Esophagus squamous epithelium (tissue), 5 donors: ENCODE data around the gene ZDHHC9. TPM values are rescaled to one million over a fixed set of nuclear protein-coding genes. Genes with fewer than 3 reads are reported as not detected.

Experiments
- DNase-seq: peaks from one replicate; lab custom pipeline; 2025; lab: John Stamatoyannopoulos, UW
- H3K27ac ChIP-seq, 4 donors: fragments of 200-600 bp; sonication (generic); one replicate each; pipeline ENCODE4 v1.5.1; 2016 to 2019; ENCODE audit warnings: mild to moderate bottlenecking in 1 of 4
- H3K27me3 ChIP-seq, 4 donors: fragments of 200-600 bp; sonication (generic); 1 replicate in 3 of 4; 2 replicates in 1 of 4; pipeline versions ENCODE4 v1.5.1 to v1.6.0; 2017 to 2021; ENCODE audit warnings: antibody characterized with exemption in 1 of 4
- H3K36me3 ChIP-seq, 3 donors: fragments of 200-600 bp; sonication (generic); one replicate each; pipeline ENCODE4 v1.5.1; 2016 to 2019
- H3K4me1 ChIP-seq, 3 donors: fragments of 200-600 bp; sonication (generic); one replicate each; pipeline ENCODE4 v1.5.1; 2017 to 2019
- H3K4me3 ChIP-seq, 4 donors: fragments of 200-600 bp; sonication (generic); 1 replicate in 3 of 4; 2 replicates in 1 of 4; pipeline ENCODE4 v1.5.1; 2016 to 2019; ENCODE audit warnings: mild to moderate bottlenecking in 2 of 4, moderate library complexity in 1 of 4
- H3K9me3 ChIP-seq, 3 donors: fragments of 200-600 bp; sonication (generic); one replicate each; pipeline ENCODE4 v1.5.1; 2016 to 2019
- CTCF ChIP-seq, 6 experiments: fragments of 450-650 bp in 4 of 6; fragments of 200-600 bp in 2 of 6; sonication (generic) in 2 of 6; IDR thresholded peaks; one replicate each; pipeline ENCODE4 v1.5.1; 2016 to 2019; ENCODE audit warnings: antibody characterized with exemption in 6 of 6, mild to moderate bottlenecking in 4 of 6, moderate library complexity in 4 of 6
- POLR2A ChIP-seq, 4 donors: fragments of 450-650 bp; IDR thresholded peaks; one replicate each; pipeline ENCODE4 v1.6.1; 2017; ENCODE audit warnings: antibody characterized with exemption in 4 of 4, mild to moderate bottlenecking in 4 of 4, moderate library complexity in 3 of 4
- WGBS, 2 donors: methylation state at CpG; one replicate each; pipeline ENCODE4 v1.1.5; 2018; 5-methylcytosine and 5-hydroxymethylcytosine counted together
- intact Hi-C: fragments of 100-400 bp; cut with DNase I; formaldehyde crosslinking; loops from one replicate; pipeline ENCODE4 v1.15.0; 2022
- total RNA-seq, 4 donors: library from RNA; depleted of rRNA; stranded (reverse); fragments of >200 nt; gene quantifications; one replicate each; pipeline ENCODE4 v1.1.0, GENCODE V29; 2016
- donor health status: DM: yes; HTN: yes; CAD: no.

The ZDHHC9 gene
- total RNA-seq, 4 donors from 2014 or later = 11.3 to 22.3 (median 12.8) TPM

GRCh38 chrX:129761596-129761995, 82.1 kb downstream of the ZDHHC9 start:
- no peaks in the 10 kb centered on the region for H3K9me3 ChIP-seq
- TF ChIP-seq POLR2A (IDR thresholded peaks at IDR 0.05) (no peak), CTCF (IDR thresholded peaks at IDR 0.05) (no peak)
- peaks cover 0 to 6% (median 0%) of the 10 kb centered on the region in 3 donors for H3K4me1 ChIP-seq
- intact Hi-C loops = no loop called here
- 79% methylated on average over 3 of the region's 4 CpGs; no CpG with 5 or more reads in 1 of the 2 donors for WGBS, 2 donors
- no peak overlapping the region for H3K27ac ChIP-seq
- no peaks in the 10 kb centered on the region for H3K27me3 ChIP-seq
- H3K4me3 ChIP-seq = no peak overlapping the region
- no peaks in the 10 kb centered on the region for H3K36me3 ChIP-seq
- no peak for DNase-seq

- Histone ChIP-seq H3K9me3 (no peaks in the 10 kb centered on the region), H3K4me3 (no peak overlapping the region), H3K27ac (no peak overlapping the region), H3K36me3 (no peaks in the 10 kb centered on the region), H3K27me3 (no peaks in the 10 kb centered on the region), H3K4me1 (peaks cover 0 to 6% (median 0%) of the 10 kb centered on the region in 3 donors)
- TF ChIP-seq CTCF (IDR thresholded peaks at IDR 0.05) (no peak), POLR2A (IDR thresholded peaks at IDR 0.05) (no peak)
- intact Hi-C loops = no loop called here
- no peak for DNase-seq
- 73 to 86% methylated on average over 2 to 5 of the region's 6 CpGs for WGBS, 2 donors
These were observed 82.7 kb downstream of the ZDHHC9 start for GRCh38 chrX:129760981-129761380.

DNA sequence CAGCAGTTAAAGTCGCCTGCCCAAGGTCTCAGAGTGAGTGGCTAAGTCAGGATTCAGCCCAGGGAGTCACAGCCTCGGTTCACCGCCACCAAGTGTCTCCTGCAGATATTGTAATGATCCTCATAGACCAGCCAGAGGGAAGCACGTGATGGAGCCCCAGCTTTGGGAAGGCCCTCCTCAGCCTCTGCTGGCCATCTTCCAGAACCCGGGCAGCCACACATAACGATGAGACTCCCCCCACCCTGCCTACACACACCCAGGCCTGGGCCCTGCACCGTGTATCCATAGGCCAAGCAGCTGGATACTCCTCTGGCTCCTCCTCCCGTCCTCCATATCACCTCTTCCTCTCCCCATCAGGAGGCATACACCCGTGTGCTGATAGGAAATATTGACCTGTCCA, 83.5 kb downstream of the ZDHHC9 start:
- intact Hi-C loops = no loop called here
- H3K27me3 ChIP-seq = no peaks in the 10 kb centered on the region
- H3K4me1 ChIP-seq = peaks cover 0 to 6% (median 0%) of the 10 kb centered on the region in 3 donors
- WGBS, 2 donors = 60 to 81% methylated on average over 3 to 4 of the region's 9 CpGs
- no peak for DNase-seq
- H3K4me3 ChIP-seq = no peak overlapping the region
- no peaks in the 10 kb centered on the region for H3K9me3 ChIP-seq
- peak overlapping the region in 2 of 4 donors; percentile 33 to 53 for H3K27ac ChIP-seq
- TF ChIP-seq CTCF (IDR thresholded peaks at IDR 0.05) = no peak
- no peak for TF ChIP-seq POLR2A (IDR thresholded peaks at IDR 0.05)
- H3K36me3 ChIP-seq = no peaks in the 10 kb centered on the region

- Histone ChIP-seq H3K4me3 (no peak overlapping the region), H3K27me3 (no peaks in the 10 kb centered on the region), H3K9me3 (no peaks in the 10 kb centered on the region), H3K36me3 (no peaks in the 10 kb centered on the region), H3K4me1 (peaks cover 0 to 6% (median 0%) of the 10 kb centered on the region in 3 donors), H3K27ac (peak overlapping the region in 2 of 4 donors; percentile 33 to 53)
- 30 to 71% methylated on average over 9 of the region's 14 CpGs for whole genome bisulfite sequencing, 2 donors
- DNase-seq = no peak
- peak in 1 of 6 experiments; percentile 11 for TF ChIP-seq CTCF (IDR thresholded peaks at IDR 0.05)
- TF ChIP-seq POLR2A (IDR thresholded peaks at IDR 0.05) = no peak
- intact Hi-C loops = no loop called here
These were observed 84.1 kb downstream of the ZDHHC9 start for GRCh38 chrX:129759576-129760061.

GRCh38 chrX:129755779-129756650, 87.7 kb downstream of the ZDHHC9 start:
- no peak overlapping the region for H3K27ac ChIP-seq
- TF ChIP-seq CTCF (IDR thresholded peaks at IDR 0.05) = no peak
- TF ChIP-seq POLR2A (IDR thresholded peaks at IDR 0.05) = no peak
- H3K27me3 ChIP-seq = no peaks in the 10 kb centered on the region
- DNase-seq = no peak
- no peaks in the 10 kb centered on the region for H3K36me3 ChIP-seq
- H3K9me3 ChIP-seq = no peaks in the 10 kb centered on the region
- 73 to 80% methylated on average over 1 to 11 of the region's 18 CpGs for WGBS, 2 donors
- no peak overlapping the region for H3K4me3 ChIP-seq
- intact Hi-C loops = no loop called here
- H3K4me1 ChIP-seq = peaks cover 0 to 6% (median 0%) of the 10 kb centered on the region in 3 donors
